CD4-positive, CD25-positive, alpha-beta regulatory T cell (primary cell): ENCODE data around the gene OTUD5. TPM values are rescaled to one million over a fixed set of nuclear protein-coding genes. Genes with fewer than 3 reads are reported as not detected.
"Not testable (repeated sequence)": the region's sequence is repeated elsewhere in the genome, so short reads cannot be mapped to it uniquely, and the experiment has no call there.

ENCODE experiments used
- ATAC-seq, 2 donors: fragments of 150-1000 bp; cut with Tn5 transposase; one replicate each; pipeline ENCODE4 v1.10.0; 2021; ENCODE audit warnings: low read depth in 2 of 2, moderate number of reproducible peaks in 2 of 2, moderate library complexity in 1 of 2
- DNase-seq, 3 donors: peaks; one replicate each; pipeline versions ENCODE4 v3.0.0 to v3.0.0-alpha.2; 2012 to 2022; ENCODE audit warnings: mixed read lengths in 1 of 3
- H3K27ac ChIP-seq: one replicate; pipeline ENCODE4 v1.7.0; 2013; ENCODE audit warnings: mild to moderate bottlenecking, low read length; ENCODE audit not compliant: insufficient read depth, poor library complexity, severe bottlenecking
- H3K27me3 ChIP-seq: one replicate; pipeline ENCODE4 v1.7.0; 2013; ENCODE audit warnings: low read length; ENCODE audit not compliant: control insufficient read depth, insufficient read depth
- H3K36me3 ChIP-seq: one replicate; pipeline ENCODE4 v1.7.0; 2013; ENCODE audit warnings: mild to moderate bottlenecking, low read length, moderate library complexity; ENCODE audit not compliant: control insufficient read depth, insufficient read depth
- H3K4me1 ChIP-seq: 2 replicates; pipeline ENCODE4 v1.7.0; 2013; ENCODE audit warnings: mild to moderate bottlenecking, low read length; ENCODE audit not compliant: insufficient read depth, control insufficient read depth, poor library complexity, severe bottlenecking
- H3K4me3 ChIP-seq: one replicate; pipeline ENCODE4 v1.7.0; 2013; ENCODE audit warnings: low read depth, mild to moderate bottlenecking, low read length, moderate library complexity
- H3K9me3 ChIP-seq, 2 experiments: 1 replicate in 1 of 2; 2 replicates in 1 of 2; pipeline ENCODE4 v1.7.0; 2013; ENCODE audit warnings: low read length in 2 of 2, mild to moderate bottlenecking in 1 of 2, moderate library complexity in 1 of 2; ENCODE audit not compliant: control insufficient read depth in 2 of 2
- H3K27ac Mint-ChIP-seq, 3 donors: one replicate each; pipeline ENCODE4 v1.8.0; 2020 to 2022; ENCODE audit warnings: mild to moderate bottlenecking in 3 of 3, mixed read lengths in 3 of 3, moderate library complexity in 2 of 3
- H3K27me3 Mint-ChIP-seq: one replicate; pipeline ENCODE4 v1.8.0; 2022; ENCODE audit warnings: mild to moderate bottlenecking, mixed read lengths
- H3K36me3 Mint-ChIP-seq: one replicate; pipeline ENCODE4 v1.8.0; 2020; ENCODE audit warnings: mixed read lengths
- H3K4me1 Mint-ChIP-seq, 4 donors: one replicate each; pipeline ENCODE4 v1.8.0; 2020 to 2022; ENCODE audit warnings: mixed read lengths in 4 of 4, mild to moderate bottlenecking in 1 of 4
- H3K4me3 Mint-ChIP-seq, 4 donors: one replicate each; pipeline ENCODE4 v1.8.0; 2020 to 2022; ENCODE audit warnings: mild to moderate bottlenecking in 4 of 4, mixed read lengths in 4 of 4, moderate library complexity in 3 of 4
- H3K9me3 Mint-ChIP-seq, 7 donors: one replicate each; pipeline ENCODE4 v1.8.0; 2020 to 2022; ENCODE audit warnings: mixed read lengths in 7 of 7, mild to moderate bottlenecking in 3 of 7, moderate library complexity in 2 of 7
- polyA plus RNA-seq, 4 donors: library from polyadenylated mRNA; unstranded; fragments of 300-500 nt; fragmentation: Illumina TruSeq; gene quantifications; one replicate each; pipeline ENCODE4 v1.2.3, GENCODE V29; 2021
- total RNA-seq: library from RNA; stranded (reverse); gene quantifications from one replicate; pipeline ENCODE4 v1.2.3, GENCODE V29; 2022

Gene OTUD5
- total and polyA plus RNA-seq, 5 donors from 2014 or later: 20.2 to 110 (median 31.1) TPM

DNA sequence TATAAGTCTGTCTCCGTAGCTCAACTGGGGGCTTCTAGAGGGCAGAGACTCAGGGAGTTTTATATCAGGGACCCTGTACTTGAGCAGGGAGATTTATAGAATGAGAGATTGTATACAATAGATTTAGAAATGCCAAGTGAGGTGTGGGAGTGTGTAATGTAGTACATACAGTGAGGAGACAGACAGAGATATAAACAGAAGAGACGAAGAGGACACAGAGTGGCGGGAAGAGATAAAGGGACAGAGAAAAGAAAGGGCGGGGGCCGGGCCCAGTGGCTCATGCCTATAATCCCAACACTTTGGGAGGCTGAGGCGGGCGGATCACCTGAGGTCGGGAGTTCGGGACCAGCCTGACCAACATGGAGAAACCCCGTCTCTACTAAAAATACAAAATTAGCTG lies 22.9 kb upstream of the OTUD5 start:
- H3K27me3 ChIP-seq, H3K4me1 ChIP-seq, H3K27me3 Mint-ChIP-seq, H3K4me3 Mint-ChIP-seq, H3K4me1 Mint-ChIP-seq, H3K27ac Mint-ChIP-seq, H3K27ac ChIP-seq, H3K4me3 ChIP-seq, DNase-seq, H3K9me3 Mint-ChIP-seq, H3K9me3 ChIP-seq, ATAC-seq: not testable (repeated sequence)
- H3K36me3 ChIP-seq: peaks cover 59% of the 10 kb centered on the region
- H3K36me3 Mint-ChIP-seq: peaks cover 15% of the 10 kb centered on the region

DNA sequence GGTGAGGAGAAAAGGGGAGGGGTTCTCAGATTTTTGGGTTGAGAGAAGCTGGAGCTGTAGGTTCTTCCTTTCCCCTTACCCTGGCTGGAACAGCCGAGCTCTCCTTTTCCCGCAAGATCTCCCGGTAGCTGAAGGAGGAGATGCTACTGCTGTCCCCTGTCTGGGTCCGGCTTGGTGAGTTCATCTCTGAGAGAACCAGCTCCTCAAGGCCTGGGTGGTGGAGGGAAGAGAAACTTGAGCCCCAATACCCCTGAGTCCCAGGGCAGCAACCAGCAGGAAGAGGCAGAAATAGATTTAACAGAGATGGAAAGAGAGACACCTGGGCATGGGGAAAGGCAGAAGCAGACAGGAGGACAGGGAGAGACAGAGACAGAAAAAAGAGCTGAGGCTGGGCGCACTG lies 20.8 kb upstream of the OTUD5 start:
- ATAC-seq: no peak
- Histone ChIP-seq H3K36me3 (peaks cover 58% of the 10 kb centered on the region), H3K4me1 (no peaks in the 10 kb centered on the region), H3K27me3 (no peaks in the 10 kb centered on the region), H3K4me3 (no peak overlapping the region), H3K27ac (no peak overlapping the region), H3K9me3 (no peaks in the 10 kb centered on the region)
- H3K9me3 Mint-ChIP-seq: peaks cover 0 to 2% (median 0%) of the 10 kb centered on the region in 7 donors
- DNase-seq: no peak
- no peaks in the 10 kb centered on the region for H3K27me3 Mint-ChIP-seq
- peaks cover 25% of the 10 kb centered on the region for H3K36me3 Mint-ChIP-seq
- H3K4me1 Mint-ChIP-seq: peaks cover 0 to 3% (median under 1%) of the 10 kb centered on the region in 4 donors
- H3K4me3 Mint-ChIP-seq: no peak overlapping the region
- no peak overlapping the region for H3K27ac Mint-ChIP-seq

DNA sequence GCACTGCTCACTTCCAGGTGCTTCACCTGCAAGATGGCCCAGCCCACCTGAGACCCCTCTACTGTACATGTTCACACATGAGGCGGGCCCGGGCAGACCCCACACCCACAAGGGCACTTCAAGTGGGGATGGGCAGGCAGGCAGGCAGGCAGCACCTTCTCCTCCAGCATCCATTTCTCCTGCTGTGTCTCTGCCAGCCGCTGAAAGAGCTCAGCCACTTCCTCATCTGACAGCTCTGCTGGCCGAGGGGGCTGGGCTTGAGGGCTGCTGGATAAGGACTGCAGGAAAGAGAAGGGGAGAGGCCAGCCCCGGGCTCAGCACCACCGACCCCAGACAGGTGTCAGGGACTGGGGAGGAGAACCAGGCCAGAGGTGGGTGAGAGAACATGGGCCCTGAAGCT lies 18.7 kb upstream of the OTUD5 start:
- H3K4me1 ChIP-seq: peaks cover 10% of the 10 kb centered on the region
- H3K9me3 ChIP-seq: no peaks in the 10 kb centered on the region
- no peak overlapping the region for H3K27ac ChIP-seq
- Mint-ChIP-seq H3K36me3 (peaks cover 27% of the 10 kb centered on the region), H3K9me3 (peaks cover 0 to 1% (median 0%) of the 10 kb centered on the region in 7 donors), H3K4me1 (peaks cover 0 to 16% (median 7%) of the 10 kb centered on the region in 4 donors), H3K4me3 (no peak overlapping the region), H3K27me3 (no peaks in the 10 kb centered on the region), H3K27ac (no peak overlapping the region)
- ATAC-seq: no peak
- peaks cover 37% of the 10 kb centered on the region for H3K36me3 ChIP-seq
- no peak overlapping the region for H3K4me3 ChIP-seq
- DNase-seq: no peak
- no peaks in the 10 kb centered on the region for H3K27me3 ChIP-seq

DNA sequence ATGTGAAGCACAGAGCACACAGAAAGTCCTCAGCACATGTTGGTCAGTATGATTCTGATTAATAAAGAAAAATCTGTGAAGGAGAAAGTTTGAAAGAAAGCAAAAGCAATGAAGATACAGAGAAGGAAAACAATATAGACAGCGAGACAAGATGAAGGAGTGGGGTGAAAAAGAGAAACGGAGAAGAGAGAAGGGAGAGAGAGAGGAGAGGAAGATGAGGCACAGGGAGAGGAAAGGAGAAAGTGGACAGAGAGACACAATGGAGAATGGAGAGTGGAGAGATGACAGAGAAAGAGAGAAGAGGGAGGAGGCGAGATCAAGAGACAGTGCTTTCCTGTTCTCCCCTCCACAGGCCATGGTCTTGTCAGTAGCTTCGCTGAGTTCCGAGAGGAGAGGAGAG lies 18.1 kb upstream of the OTUD5 start:
- ATAC-seq (no peak), DNase-seq (no peak)
- no peaks in the 10 kb centered on the region for H3K27me3 ChIP-seq
- H3K27me3 Mint-ChIP-seq: peaks cover 5% of the 10 kb centered on the region
- no peak overlapping the region for H3K27ac Mint-ChIP-seq
- peaks cover 0 to 1% (median 0%) of the 10 kb centered on the region in 7 donors for H3K9me3 Mint-ChIP-seq
- H3K4me1 Mint-ChIP-seq: peaks cover 0 to 22% (median 7%) of the 10 kb centered on the region in 4 donors
- peaks cover 10% of the 10 kb centered on the region for H3K4me1 ChIP-seq
- H3K4me3 ChIP-seq: no peak overlapping the region
- H3K4me3 Mint-ChIP-seq: no peak overlapping the region
- peaks cover 22% of the 10 kb centered on the region for H3K36me3 Mint-ChIP-seq
- no peaks in the 10 kb centered on the region for H3K9me3 ChIP-seq
- peaks cover 34% of the 10 kb centered on the region for H3K36me3 ChIP-seq
- no peak overlapping the region for H3K27ac ChIP-seq

DNA sequence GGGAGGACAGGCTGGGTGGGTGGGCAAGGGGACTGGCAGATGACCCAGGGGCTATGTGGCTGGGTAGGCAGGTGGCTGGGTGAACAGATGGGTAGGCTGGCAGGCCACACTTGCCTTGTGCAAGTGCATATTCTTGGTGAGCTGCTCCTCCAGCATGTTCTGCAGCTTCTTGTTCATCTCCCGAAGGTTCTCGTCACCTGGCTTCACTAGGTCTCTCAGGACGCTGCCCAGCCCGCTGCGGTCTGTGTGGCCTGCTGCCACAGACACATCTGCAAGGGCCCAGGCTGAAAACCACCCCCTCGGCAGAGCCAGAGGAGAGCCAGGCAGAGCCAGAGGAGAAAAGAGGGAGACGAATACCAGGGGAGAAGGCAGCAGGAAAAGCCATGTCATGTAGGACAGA lies 17.6 kb upstream of the OTUD5 start:
- H3K4me1 Mint-ChIP-seq: peaks cover 0 to 23% (median 7%) of the 10 kb centered on the region in 4 donors
- peaks cover 22% of the 10 kb centered on the region for H3K36me3 Mint-ChIP-seq
- Histone ChIP-seq H3K27ac (no peak overlapping the region), H3K27me3 (no peaks in the 10 kb centered on the region), H3K4me1 (peaks cover 10% of the 10 kb centered on the region), H3K36me3 (peaks cover 31% of the 10 kb centered on the region), H3K9me3 (no peaks in the 10 kb centered on the region), H3K4me3 (no peak overlapping the region)
- no peak for ATAC-seq
- peaks cover 6% of the 10 kb centered on the region for H3K27me3 Mint-ChIP-seq
- peaks cover 0 to 1% (median 0%) of the 10 kb centered on the region in 7 donors for H3K9me3 Mint-ChIP-seq
- no peak overlapping the region for H3K4me3 Mint-ChIP-seq
- DNase-seq: no peak
- no peak overlapping the region for H3K27ac Mint-ChIP-seq

DNA sequence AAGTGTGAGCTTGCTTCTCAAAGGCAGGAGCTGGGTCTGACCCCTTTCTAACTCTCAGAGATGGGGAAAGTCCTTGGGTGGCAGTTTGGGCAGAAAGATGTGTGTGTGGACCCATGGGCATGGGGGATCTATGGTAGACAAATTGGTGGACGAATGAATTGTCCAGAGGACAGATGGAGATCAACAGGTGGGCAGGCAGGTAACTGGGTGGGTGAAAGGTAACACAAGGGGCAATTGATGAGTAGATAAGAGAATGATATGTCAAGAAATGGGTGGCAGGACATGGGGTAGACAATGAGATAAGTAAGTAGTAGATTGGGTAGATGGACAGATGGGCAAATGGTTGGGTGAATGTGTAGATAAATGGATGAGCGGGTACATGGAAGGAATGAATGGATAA lies 17.2 kb upstream of the OTUD5 start:
- H3K27ac Mint-ChIP-seq: peak overlapping the region in 1 of 3 donors; percentile 21
- peaks cover 0 to 1% (median 0%) of the 10 kb centered on the region in 7 donors for H3K9me3 Mint-ChIP-seq
- no peak for ATAC-seq
- Histone ChIP-seq H3K4me3 (no peak overlapping the region), H3K27me3 (no peaks in the 10 kb centered on the region), H3K36me3 (peaks cover 27% of the 10 kb centered on the region), H3K4me1 (peaks cover 10% of the 10 kb centered on the region), H3K27ac (no peak overlapping the region), H3K9me3 (no peaks in the 10 kb centered on the region)
- peaks cover 6% of the 10 kb centered on the region for H3K27me3 Mint-ChIP-seq
- peak overlapping the region in 1 of 4 donors; percentile 63 for H3K4me3 Mint-ChIP-seq
- peaks cover 22% of the 10 kb centered on the region for H3K36me3 Mint-ChIP-seq
- DNase-seq: no peak
- H3K4me1 Mint-ChIP-seq: peaks cover 0 to 23% (median 7%) of the 10 kb centered on the region in 4 donors

DNA sequence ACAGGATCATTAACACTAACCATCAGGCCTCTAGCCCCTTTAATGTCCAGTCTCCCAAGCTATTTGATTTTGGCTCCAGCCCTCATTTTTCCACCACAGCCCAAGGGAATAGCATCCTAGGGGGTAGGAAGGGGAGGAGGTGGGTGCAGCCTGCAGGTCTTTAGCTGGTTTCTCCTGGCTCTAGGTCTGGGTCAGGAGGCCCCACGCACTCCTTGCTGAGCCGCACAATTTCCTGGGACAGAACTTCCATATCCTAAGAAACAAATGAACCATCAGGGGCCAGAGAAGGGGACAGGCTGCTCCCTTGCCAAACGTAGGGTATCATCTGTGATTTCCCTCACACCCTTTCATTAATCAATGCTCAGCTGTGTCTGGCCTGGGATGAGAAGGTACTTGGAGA lies 16.6 kb upstream of the OTUD5 start:
- H3K27ac ChIP-seq: no peak overlapping the region
- peaks cover 0 to 23% (median 7%) of the 10 kb centered on the region in 4 donors for H3K4me1 Mint-ChIP-seq
- DNase-seq (no peak), ATAC-seq (no peak)
- peaks cover 22% of the 10 kb centered on the region for H3K36me3 Mint-ChIP-seq
- H3K27me3 ChIP-seq: no peaks in the 10 kb centered on the region
- H3K9me3 Mint-ChIP-seq: peaks cover 0 to 1% (median 0%) of the 10 kb centered on the region in 7 donors
- H3K27me3 Mint-ChIP-seq: peaks cover 6% of the 10 kb centered on the region
- H3K36me3 ChIP-seq: peaks cover 27% of the 10 kb centered on the region
- H3K4me1 ChIP-seq: peaks cover 10% of the 10 kb centered on the region
- H3K4me3 Mint-ChIP-seq: no peak overlapping the region
- no peaks in the 10 kb centered on the region for H3K9me3 ChIP-seq
- no peak overlapping the region for H3K4me3 ChIP-seq
- H3K27ac Mint-ChIP-seq: no peak overlapping the region
